ENCODE results near the gene DEDD2.

- TF ChIP-seq CTCF (conservative IDR thresholded peaks at IDR 0.05) (no peak), EZH2 (IDR thresholded peaks at IDR 0.05; ENCODE audit: low read depth) (no peak)
Observed at GRCh38 chr19:42191330-42191729, 26.1 kb downstream of the DEDD2 start.
